Measurements from ENCODE around the gene FAM107A.

FAM107A gene

GRCh38 chr3:58540176-58540858 lies 36.9 kb downstream of the FAM107A start:
- DNase-seq (ENCODE audit: low read depth, low spot score), result no peak
- TF ChIP-seq CTCF (IDR thresholded peaks at IDR 0.05; ENCODE audit: insufficient read depth, low read length, missing control alignments), result no peak
- no peak overlapping the region for H3K4me3 ChIP-seq (ENCODE audit: low read depth, low read length)
- ChIA-PET CTCF (interaction anchor here (0.9 to 3.4 kb wide), 4 partner anchors 8 to 92 kb away, joined by 3 to 18 read pairs (median 4); no protein-coding TSS in a partner anchor), POLR2A (no interaction called here)

GRCh38 chr3:58539626-58540025 lies 37.6 kb downstream of the FAM107A start:
- ChIA-PET POLR2A (no interaction called here), CTCF (interaction anchor here (0.9 to 3.4 kb wide), 5 partner anchors 12 to 233 kb away, joined by 3 to 18 read pairs (median 9); partner anchors contain the start of genes HTD2, KCTD6 and RPP14)
- no peak for TF ChIP-seq CTCF (IDR thresholded peaks at IDR 0.05; ENCODE audit: insufficient read depth, low read length, missing control alignments)
- DNase-seq (ENCODE audit: low read depth, low spot score), result no peak
- no peak overlapping the region for H3K4me3 ChIP-seq (ENCODE audit: low read depth, low read length)

- no peak for TF ChIP-seq CTCF (IDR thresholded peaks at IDR 0.05; ENCODE audit: insufficient read depth, low read length, missing control alignments)
- POLR2A ChIA-PET, result interaction anchor here (0.8 kb wide), 1 partner anchor 18 kb away, joined by 3 read pairs; no protein-coding TSS in a partner anchor
- H3K4me3 ChIP-seq (ENCODE audit: low read depth, low read length), result no peak overlapping the region
- CTCF ChIA-PET, result interaction anchor here (0.8 to 11.0 kb wide), 11 partner anchors 9 to 238 kb away, joined by 3 to 95 read pairs (median 5); partner anchors contain the start of genes HTD2, KCTD6 and RPP14
- DNase-seq (ENCODE audit: low read depth, low spot score), result no peak
Observed at GRCh38 chr3:58537412-58538301, 39.5 kb downstream of the FAM107A start.

GRCh38 chr3:58536501-58537411 lies 40.4 kb downstream of the FAM107A start, which contains the start of gene ACOX2:
Gene ACOX2, minus strand, starts transcription at chr3:58537190. Its CDS starts 2,084 bp downstream, at chr3:58535106.
- DNase-seq (ENCODE audit: low read depth, low spot score), result no peak
- peak within 1 kb of the TSS; percentile 52 for H3K4me3 ChIP-seq (ENCODE audit: low read depth, low read length)
- CTCF ChIA-PET, result interaction anchor here (0.5 to 11.0 kb wide), 10 partner anchors 9 to 237 kb away, joined by 3 to 105 read pairs (median 6); partner anchors contain the start of genes HTD2, KCTD6 and RPP14

More at GRCh38 chr3:58536501-58537411, 40.4 kb downstream of the FAM107A start, which contains the start of gene ACOX2:
- no peak for TF ChIP-seq CTCF (IDR thresholded peaks at IDR 0.05; ENCODE audit: insufficient read depth, low read length, missing control alignments)
- POLR2A ChIA-PET, result interaction anchor here (0.8 kb wide), 1 partner anchor 17 kb away, joined by 3 read pairs; no protein-coding TSS in a partner anchor
